Measurements from ENCODE around the gene SPEM2. TPM values are rescaled to one million over a fixed set of nuclear protein-coding genes. Genes with fewer than 3 reads are reported as not detected.

SPEM2 gene
- total RNA-seq, 1 donor from 2014 or later = not detected

DNA sequence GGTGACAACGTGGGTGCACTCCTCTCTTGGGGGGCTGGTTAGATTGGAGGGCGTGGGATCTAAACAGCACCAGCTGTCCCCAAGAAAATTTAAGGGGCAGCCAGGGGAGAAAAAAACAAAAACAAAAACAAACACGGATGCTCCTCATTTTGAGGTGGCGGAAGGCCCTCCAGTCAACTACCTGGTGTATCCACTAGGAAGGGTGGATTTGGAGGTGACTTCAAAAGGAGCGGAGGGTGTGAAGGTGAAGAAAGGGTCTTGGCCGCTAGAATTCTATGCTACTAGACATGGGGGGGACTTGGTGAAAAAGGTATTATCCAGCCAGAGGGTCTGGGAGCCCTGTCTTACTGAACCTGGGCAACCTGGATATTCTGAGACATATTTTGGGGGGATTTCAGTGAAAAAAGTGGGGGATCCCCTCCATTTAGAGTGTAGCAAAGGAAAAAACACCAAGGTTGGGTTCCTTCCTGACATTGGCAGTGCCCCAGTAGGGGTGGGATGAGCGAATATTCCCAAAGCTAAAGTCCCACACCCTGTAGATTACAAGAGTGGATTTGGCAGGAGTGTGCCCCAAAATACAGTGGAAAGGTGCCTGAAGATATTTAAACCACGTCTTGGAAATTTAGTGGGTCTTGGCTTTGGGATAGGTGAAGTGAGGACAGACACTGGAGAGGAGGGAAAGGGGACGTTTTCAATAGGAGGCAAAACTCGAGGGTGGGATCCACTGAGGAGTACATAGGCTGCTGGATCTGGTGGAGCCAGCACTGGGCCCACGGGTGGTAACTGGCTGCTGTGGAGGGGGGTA, 13.4 kb downstream of the SPEM2 start:
- Histone ChIP-seq H3K27me3 (ENCODE audit: low read depth) (peaks cover 28% of the 10 kb centered on the region), H3K4me1 (peaks cover 64% of the 10 kb centered on the region), H3K36me3 (no peaks in the 10 kb centered on the region), H3K4me3 (peak overlapping the region; percentile 69), H3K27ac (replicated peaks) (peak overlapping the region; percentile 75), H3K9me3 (replicated peaks) (no peaks in the 10 kb centered on the region)
- no peak for DNase-seq
- TF ChIP-seq, protein P1, sequence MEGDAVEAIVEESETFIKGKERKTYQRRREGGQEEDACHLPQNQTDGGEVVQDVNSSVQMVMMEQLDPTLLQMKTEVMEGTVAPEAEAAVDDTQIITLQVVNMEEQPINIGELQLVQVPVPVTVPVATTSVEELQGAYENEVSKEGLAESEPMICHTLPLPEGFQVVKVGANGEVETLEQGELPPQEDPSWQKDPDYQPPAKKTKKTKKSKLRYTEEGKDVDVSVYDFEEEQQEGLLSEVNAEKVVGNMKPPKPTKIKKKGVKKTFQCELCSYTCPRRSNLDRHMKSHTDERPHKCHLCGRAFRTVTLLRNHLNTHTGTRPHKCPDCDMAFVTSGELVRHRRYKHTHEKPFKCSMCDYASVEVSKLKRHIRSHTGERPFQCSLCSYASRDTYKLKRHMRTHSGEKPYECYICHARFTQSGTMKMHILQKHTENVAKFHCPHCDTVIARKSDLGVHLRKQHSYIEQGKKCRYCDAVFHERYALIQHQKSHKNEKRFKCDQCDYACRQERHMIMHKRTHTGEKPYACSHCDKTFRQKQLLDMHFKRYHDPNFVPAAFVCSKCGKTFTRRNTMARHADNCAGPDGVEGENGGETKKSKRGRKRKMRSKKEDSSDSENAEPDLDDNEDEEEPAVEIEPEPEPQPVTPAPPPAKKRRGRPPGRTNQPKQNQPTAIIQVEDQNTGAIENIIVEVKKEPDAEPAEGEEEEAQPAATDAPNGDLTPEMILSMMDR (IDR thresholded peaks at IDR 0.05; ENCODE audit: borderline replicate concordance) = no peak
- intact Hi-C loops (cut with micrococcal nuclease) = no loop called here

DNA sequence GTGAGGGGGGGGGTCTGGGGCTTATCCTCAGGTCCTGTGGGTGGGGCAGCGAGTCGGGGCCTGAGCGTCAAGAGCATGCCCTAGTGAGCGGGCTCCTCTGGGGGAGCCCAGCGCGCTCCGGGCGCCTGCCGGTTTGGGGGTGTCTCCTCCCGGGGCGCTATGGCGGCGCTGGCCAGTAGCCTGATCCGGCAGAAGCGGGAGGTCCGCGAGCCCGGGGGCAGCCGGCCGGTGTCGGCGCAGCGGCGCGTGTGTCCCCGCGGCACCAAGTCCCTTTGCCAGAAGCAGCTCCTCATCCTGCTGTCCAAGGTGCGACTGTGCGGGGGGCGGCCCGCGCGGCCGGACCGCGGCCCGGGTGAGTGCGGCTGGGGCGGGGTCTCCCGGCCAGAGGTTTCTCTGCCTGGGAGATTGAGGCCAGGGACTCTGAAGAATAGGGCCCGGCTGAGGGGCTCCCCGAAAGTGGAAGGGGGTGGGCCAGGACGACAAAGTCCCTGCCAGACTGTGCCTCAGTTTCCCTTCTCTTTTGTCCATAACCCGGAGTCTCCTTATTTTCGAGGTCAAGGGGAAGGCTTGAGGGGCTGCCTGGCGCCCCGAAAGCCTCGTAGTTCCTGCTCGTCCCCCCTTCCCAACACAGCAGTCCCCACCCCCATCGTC, 14.2 kb downstream of the SPEM2 start, which contains the start of gene FGF11:
Gene FGF11 (plus strand): TSS at position 51 of the 651 bp plus-strand sequence. CDS start 109 bp downstream, at position 160.
- intact Hi-C loops (cut with micrococcal nuclease) = no loop called here
- Histone ChIP-seq H3K27ac (replicated peaks) (peak within 1 kb of the TSS; percentile 82), H3K36me3 (no peaks in the 10 kb centered on the region), H3K9me3 (replicated peaks) (no peaks in the 10 kb centered on the region), H3K27me3 (ENCODE audit: low read depth) (peaks cover 28% of the 10 kb centered on the region), H3K4me3 (peak within 1 kb of the TSS; percentile 69), H3K4me1 (peaks cover 67% of the 10 kb centered on the region)
- DNase-seq = no peak
- TF ChIP-seq, protein P1 (IDR thresholded peaks at IDR 0.05; ENCODE audit: borderline replicate concordance) = no peak

DNA sequence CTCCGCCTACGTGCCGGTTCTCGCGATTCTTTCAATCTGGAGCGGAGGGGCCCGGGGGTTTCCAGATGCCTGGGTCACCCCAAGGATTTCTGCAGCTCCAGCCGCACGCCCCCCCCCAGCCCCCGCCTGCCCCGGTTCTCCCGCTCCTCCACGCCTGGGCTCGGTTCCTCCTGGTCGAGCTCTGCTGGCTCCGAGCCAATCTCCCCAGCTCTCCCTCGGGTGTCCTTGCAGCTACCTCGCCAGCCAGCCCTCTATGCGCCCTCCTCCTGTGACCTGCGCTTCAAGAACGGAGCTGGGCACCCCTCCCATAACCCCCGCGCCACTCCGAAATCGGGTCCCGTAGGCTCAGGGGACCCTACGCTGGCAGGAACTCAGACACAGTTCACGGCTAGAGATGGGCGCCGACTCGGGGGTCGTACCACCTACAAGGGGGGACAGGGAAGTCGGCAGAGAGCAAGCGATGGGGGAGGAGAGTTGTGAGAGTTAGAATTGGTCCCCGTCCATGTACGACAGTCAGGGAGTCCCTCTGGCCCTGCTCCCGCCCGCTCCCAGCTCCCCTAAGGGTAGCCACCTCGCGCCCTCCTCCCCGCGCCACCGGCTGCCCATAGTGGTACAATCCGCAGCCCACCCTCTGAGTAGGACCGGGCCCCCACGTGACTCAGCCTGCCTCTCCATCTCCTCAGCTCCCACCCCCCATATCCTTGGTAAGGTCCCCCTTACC, 14.9 kb downstream of the SPEM2 start:
- Histone ChIP-seq H3K4me1 (peaks cover 68% of the 10 kb centered on the region), H3K27ac (replicated peaks) (peak overlapping the region; percentile 82), H3K9me3 (replicated peaks) (no peaks in the 10 kb centered on the region), H3K4me3 (peak overlapping the region; percentile 69), H3K27me3 (ENCODE audit: low read depth) (peaks cover 34% of the 10 kb centered on the region), H3K36me3 (no peaks in the 10 kb centered on the region)
- TF ChIP-seq, protein P1 (IDR thresholded peaks at IDR 0.05; ENCODE audit: borderline replicate concordance) = no peak
- intact Hi-C loops (cut with micrococcal nuclease) = no loop called here
- DNase-seq = peak; percentile 71

DNA sequence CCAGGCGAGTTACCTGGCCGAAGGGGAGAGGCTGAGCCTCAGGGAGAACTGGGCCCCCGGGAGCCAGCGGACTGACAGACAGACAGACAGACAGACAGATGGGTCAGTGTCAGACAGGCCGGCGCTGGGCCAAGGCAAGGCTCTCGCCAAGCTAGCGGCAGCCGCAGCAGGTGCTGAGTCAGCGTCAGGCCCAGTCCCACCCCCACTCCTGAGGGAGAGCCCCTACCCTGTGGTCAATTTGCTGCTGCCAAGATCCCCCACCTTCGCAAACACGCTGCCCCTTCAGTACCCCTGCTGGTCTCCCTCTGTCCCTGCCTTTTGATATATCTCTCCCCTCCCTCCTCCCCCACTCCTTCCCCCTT, 15.4 kb downstream of the SPEM2 start:
- H3K27me3 ChIP-seq (ENCODE audit: low read depth) = peaks cover 39% of the 10 kb centered on the region
- H3K9me3 ChIP-seq (replicated peaks) = no peaks in the 10 kb centered on the region
- H3K36me3 ChIP-seq = no peaks in the 10 kb centered on the region
- peaks cover 68% of the 10 kb centered on the region for H3K4me1 ChIP-seq
- H3K4me3 ChIP-seq = peak overlapping the region; percentile 69
- H3K27ac ChIP-seq (replicated peaks) = peak overlapping the region; percentile 82
- intact Hi-C loops (cut with micrococcal nuclease) = no loop called here
- TF ChIP-seq, protein P1 (IDR thresholded peaks at IDR 0.05; ENCODE audit: borderline replicate concordance) = no peak
- peak; percentile 60 for DNase-seq

DNA sequence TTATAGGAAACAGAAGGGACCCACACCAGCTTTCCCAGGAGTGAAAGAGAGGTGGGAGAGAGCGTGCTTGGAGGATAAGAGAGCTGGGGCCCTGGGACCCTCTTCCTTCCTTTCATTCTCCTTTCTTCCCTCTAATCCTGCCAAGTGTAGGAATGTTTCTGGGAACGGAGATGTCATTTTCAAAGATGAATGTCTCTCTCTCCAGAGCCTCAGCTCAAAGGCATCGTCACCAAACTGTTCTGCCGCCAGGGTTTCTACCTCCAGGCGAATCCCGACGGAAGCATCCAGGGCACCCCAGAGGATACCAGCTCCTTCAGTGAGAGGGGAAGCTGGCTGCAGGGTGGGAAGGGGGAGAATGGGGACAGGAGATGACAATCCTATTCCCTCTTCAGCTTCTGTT, 15.8 kb downstream of the SPEM2 start:
- Histone ChIP-seq H3K27me3 (ENCODE audit: low read depth) (peaks cover 41% of the 10 kb centered on the region), H3K4me1 (peaks cover 65% of the 10 kb centered on the region)
- intact Hi-C loops (cut with micrococcal nuclease) = no loop called here

More for the DNA sequence above, 15.8 kb downstream of the SPEM2 start:
- Histone ChIP-seq H3K9me3 (replicated peaks) (no peaks in the 10 kb centered on the region), H3K36me3 (no peaks in the 10 kb centered on the region), H3K4me3 (no peak overlapping the region), H3K27ac (replicated peaks) (peak overlapping the region; percentile 82)
- no peak for DNase-seq
- TF ChIP-seq, protein P1 (IDR thresholded peaks at IDR 0.05; ENCODE audit: borderline replicate concordance) = no peak

Data from left ventricle myocardium inferior (tissue), 1 donor.